Fibroblast of lung (primary cell): ENCODE measurements around the gene MAPK1IP1L.

ENCODE experiments used
- CTCF ChIP-seq, 2 donors: IDR thresholded peaks in 1 of 2; conservative IDR thresholded peaks in 1 of 2; 1 replicate in 1 of 2; 2 replicates in 1 of 2; pipeline ENCODE4 v1.5.1; 2011 to 2012; ENCODE audit warnings: low read length in 2 of 2, control low read depth in 1 of 2, inconsistent platforms in 1 of 2, low read depth in 1 of 2, mild to moderate bottlenecking in 1 of 2
- EZH2 ChIP-seq: IDR thresholded peaks from 2 replicates; pipeline ENCODE4 v1.5.1; 2012; ENCODE audit warnings: low read length, control low read depth, mild to moderate bottlenecking; ENCODE audit errors: missing control alignments

- no peak for TF ChIP-seq CTCF (conservative IDR thresholded peaks at IDR 0.05 in 1 of 2, IDR thresholded peaks at IDR 0.05 in 1 of 2; ENCODE audit: low read depth in 1 of 2, low read length in 2 of 2)
- no peak for TF ChIP-seq EZH2
Observed at GRCh38 chr14:55052269-55052930, 953 bp downstream of the MAPK1IP1L start.
